ENCODE measurements around the gene TOM1. TPM values are rescaled to one million over a fixed set of nuclear protein-coding genes. Genes with fewer than 3 reads are reported as not detected.

The TOM1 gene
- total RNA-seq, 6 experiments from 2014 or later = 34.2 to 47.2 (median 44.6) TPM

- Mint-ChIP-seq H3K27ac (0 out of 2 replicates have a peak overlapping the region, but pooled peaks have one; percentile 5), H3K4me3 (no peak overlapping the region), H3K36me3 (ENCODE audit: low read depth) (peaks cover 25% of the 10 kb centered on the region), H3K4me1 (ENCODE audit: low read depth) (peaks cover 17% of the 10 kb centered on the region), H3K27me3 (ENCODE audit: insufficient read depth) (peaks cover 3% of the 10 kb centered on the region; the same call in 1 of the 2 replicates), H3K9me3 (no peaks in the 10 kb centered on the region)
- TF ChIP-seq CTCF (IDR thresholded peaks at IDR 0.05) = no peak
- DNase-seq = no peak
Observed at GRCh38 chr22:35332278-35332677, 32.6 kb downstream of the TOM1 start.

GRCh38 chr22:35333220-35333619 lies 33.5 kb downstream of the TOM1 start:
- Mint-ChIP-seq H3K36me3 (ENCODE audit: low read depth) (peaks cover 20% of the 10 kb centered on the region), H3K4me1 (ENCODE audit: low read depth) (peaks cover 17% of the 10 kb centered on the region), H3K9me3 (no peaks in the 10 kb centered on the region), H3K27me3 (ENCODE audit: insufficient read depth) (peaks cover 3% of the 10 kb centered on the region; the same call in 1 of the 2 replicates), H3K4me3 (no peak overlapping the region), H3K27ac (no peak overlapping the region)
- DNase-seq = no peak
- no peak for TF ChIP-seq CTCF (IDR thresholded peaks at IDR 0.05)

- Mint-ChIP-seq H3K4me1 (ENCODE audit: low read depth) (peaks cover 17% of the 10 kb centered on the region), H3K4me3 (no peak overlapping the region), H3K9me3 (no peaks in the 10 kb centered on the region), H3K27ac (no peak overlapping the region), H3K36me3 (ENCODE audit: low read depth) (peaks cover 17% of the 10 kb centered on the region), H3K27me3 (ENCODE audit: insufficient read depth) (peaks cover 3% of the 10 kb centered on the region; the same call in 1 of the 2 replicates)
- TF ChIP-seq CTCF (IDR thresholded peaks at IDR 0.05) = no peak
- DNase-seq = no peak
Observed at GRCh38 chr22:35334004-35334403, 34.3 kb downstream of the TOM1 start.

- Mint-ChIP-seq H3K27ac (no peak overlapping the region), H3K4me1 (ENCODE audit: low read depth) (peaks cover 12% of the 10 kb centered on the region), H3K36me3 (ENCODE audit: low read depth) (peaks cover 13% of the 10 kb centered on the region), H3K27me3 (ENCODE audit: insufficient read depth) (peaks cover 5% of the 10 kb centered on the region), H3K4me3 (no peak overlapping the region), H3K9me3 (no peaks in the 10 kb centered on the region)
- DNase-seq = no peak
- TF ChIP-seq CTCF (IDR thresholded peaks at IDR 0.05) = no peak
Observed at GRCh38 chr22:35335468-35335867, 35.8 kb downstream of the TOM1 start.

GRCh38 chr22:35335936-35336781 lies 36.5 kb downstream of the TOM1 start:
- no peak for TF ChIP-seq CTCF (IDR thresholded peaks at IDR 0.05)
- DNase-seq = no peak
- H3K27ac Mint-ChIP-seq = peak overlapping the region; percentile 17; the same call in 1 of the 2 replicates
- H3K4me1 Mint-ChIP-seq (ENCODE audit: low read depth) = peaks cover 9% of the 10 kb centered on the region
- peaks cover 5% of the 10 kb centered on the region for H3K27me3 Mint-ChIP-seq (ENCODE audit: insufficient read depth)
- H3K4me3 Mint-ChIP-seq = no peak overlapping the region
- no peaks in the 10 kb centered on the region for H3K9me3 Mint-ChIP-seq
- peaks cover 18% of the 10 kb centered on the region for H3K36me3 Mint-ChIP-seq (ENCODE audit: low read depth)

All from HFFc6 (cell line).